GM23338 (cell line): ENCODE results near the gene F2RL3. TPM values are rescaled to one million over a fixed set of nuclear protein-coding genes. Genes with fewer than 3 reads are reported as not detected.

Experiments used
- ATAC-seq: fragments of 200-7000 bp; cut with Tn5 transposase; 3 replicates; pipeline ENCODE4 v1.9.1; 2020
- DNase-seq: peaks from one replicate; pipeline ENCODE4 v3.0.0-alpha.2; 2015; ENCODE audit warnings: low spot score
- H2AFZ ChIP-seq: fragments of 200-600 bp; sonication (generic); 2 replicates; pipeline ENCODE4 v1.8.0; 2016; ENCODE audit warnings: antibody characterized with exemption, mild to moderate bottlenecking, moderate library complexity
- H3F3A ChIP-seq: fragments of 200-600 bp; sonication (generic); replicated peaks from 2 replicates; pipeline ENCODE4 v1.8.0; 2017; ENCODE audit warnings: antibody characterized with exemption, mixed run types, low read depth
- H3K27ac ChIP-seq: fragments of 200-600 bp; sonication (generic); 2 replicates; pipeline ENCODE4 v1.6.1; 2016; ENCODE audit warnings: low read depth
- H3K27me3 ChIP-seq: fragments of 200-600 bp; sonication (generic); 2 replicates; pipeline ENCODE4 v1.8.0; 2016; ENCODE audit warnings: mild to moderate bottlenecking, mixed run types, moderate library complexity; ENCODE audit not compliant: insufficient read depth
- H3K36me3 ChIP-seq: fragments of 200-600 bp; sonication (generic); 2 replicates; pipeline ENCODE4 v1.8.0; 2016; ENCODE audit warnings: mild to moderate bottlenecking; ENCODE audit not compliant: insufficient read depth
- H3K4me1 ChIP-seq: fragments of 200-600 bp; sonication (generic); 2 replicates; pipeline ENCODE4 v1.8.0; 2016; ENCODE audit warnings: mild to moderate bottlenecking, moderate library complexity; ENCODE audit not compliant: insufficient read depth
- H3K4me2 ChIP-seq: fragments of 200-600 bp; sonication (generic); 2 replicates; pipeline ENCODE4 v1.7.1; 2017; ENCODE audit warnings: mixed run types
- H3K4me3 ChIP-seq: fragments of 200-600 bp; sonication (generic); 2 replicates; pipeline ENCODE4 v1.6.1; 2016; ENCODE audit warnings: mixed run types
- H3K79me2 ChIP-seq: fragments of 200-600 bp; sonication (generic); replicated peaks from 2 replicates; pipeline ENCODE4 v1.8.0; 2017; ENCODE audit warnings: mild to moderate bottlenecking; ENCODE audit not compliant: insufficient read depth
- H3K9me2 ChIP-seq: fragments of 200-600 bp; sonication (generic); 2 replicates; pipeline ENCODE4 v1.8.0; 2017; ENCODE audit not compliant: insufficient read depth
- H4K20me1 ChIP-seq: fragments of 200-600 bp; sonication (generic); replicated peaks from 2 replicates; pipeline ENCODE4 v1.8.0; 2017; ENCODE audit warnings: mild to moderate bottlenecking; ENCODE audit not compliant: insufficient read depth
- H3K27ac Mint-ChIP-seq: 2 replicates; pipeline ENCODE4 v1.8.0; 2020; ENCODE audit warnings: inconsistent platforms, mild to moderate bottlenecking, moderate library complexity, mixed read lengths
- H3K27me3 Mint-ChIP-seq: 3 replicates; pipeline ENCODE4 v1.8.0; 2022; ENCODE audit warnings: low read depth, mild to moderate bottlenecking, moderate library complexity, mixed read lengths, inconsistent platforms; ENCODE audit not compliant: insufficient read depth, poor library complexity
- H3K36me3 Mint-ChIP-seq: 3 replicates; pipeline ENCODE4 v1.8.0; 2021; ENCODE audit warnings: low read depth, mild to moderate bottlenecking, inconsistent platforms, moderate library complexity, mixed read lengths
- H3K4me1 Mint-ChIP-seq: 3 replicates; pipeline ENCODE4 v1.8.0; 2020; ENCODE audit warnings: mild to moderate bottlenecking, inconsistent platforms, mixed read lengths
- H3K4me3 Mint-ChIP-seq: 3 replicates; pipeline ENCODE4 v1.8.0; 2021; ENCODE audit warnings: moderate library complexity, mild to moderate bottlenecking, inconsistent platforms, mixed read lengths
- H3K9me3 Mint-ChIP-seq: 3 replicates; pipeline ENCODE4 v1.8.0; 2020; ENCODE audit warnings: moderate library complexity, mild to moderate bottlenecking, inconsistent platforms, mixed read lengths
- CREB1 ChIP-seq: fragments of 250-450 bp; sonication (Bioruptor Pico); IDR thresholded peaks from 2 replicates; pipeline ENCODE4 v1.5.0; 2020; ENCODE audit warnings: low read depth, mild to moderate bottlenecking, moderate library complexity
- ETS1 ChIP-seq: IDR thresholded peaks from 2 replicates; pipeline ENCODE4 v1.6.1; 2016; ENCODE audit warnings: antibody characterized with exemption
- EZH2 ChIP-seq: fragments of 200-600 bp; sonication (generic); IDR thresholded peaks from one replicate; pipeline ENCODE4 v1.8.0; 2017; ENCODE audit warnings: antibody characterized with exemption, mild to moderate bottlenecking, low read depth; ENCODE audit not compliant: unreplicated experiment
- EZH2phosphoT487 ChIP-seq: fragments of 200-600 bp; sonication (generic); IDR thresholded peaks from one replicate; pipeline ENCODE4 v1.8.1; 2018; ENCODE audit warnings: antibody characterized with exemption; ENCODE audit not compliant: unreplicated experiment
- JUNB ChIP-seq: IDR thresholded peaks from one replicate; pipeline ENCODE4 v1.6.1; 2016; ENCODE audit warnings: antibody characterized with exemption; ENCODE audit not compliant: unreplicated experiment
- NANOG ChIP-seq: IDR thresholded peaks from 2 replicates; pipeline ENCODE4 v1.6.1; 2016; ENCODE audit warnings: antibody characterized with exemption, borderline replicate concordance
- POLR2AphosphoS5 ChIP-seq: IDR thresholded peaks from 2 replicates; pipeline ENCODE4 v1.6.1; 2016; ENCODE audit warnings: antibody characterized with exemption, low read depth
- REST ChIP-seq: IDR thresholded peaks from one replicate; pipeline ENCODE4 v1.6.1; 2018; ENCODE audit warnings: antibody characterized with exemption; ENCODE audit not compliant: unreplicated experiment
- STAT1 ChIP-seq: IDR thresholded peaks from one replicate; pipeline ENCODE4 v1.6.1; 2016; ENCODE audit warnings: antibody characterized with exemption; ENCODE audit not compliant: unreplicated experiment
- ZNF114 ChIP-seq: fragments of 250-450 bp; sonication (Bioruptor Pico); IDR thresholded peaks from 2 replicates; pipeline ENCODE4 v1.5.0; 2020; ENCODE audit warnings: mild to moderate bottlenecking, moderate library complexity
- ZNF331 ChIP-seq: fragments of 250-450 bp; sonication (Bioruptor Pico); IDR thresholded peaks from 2 replicates; pipeline ENCODE4 v1.5.0; 2020; ENCODE audit warnings: low read depth, mild to moderate bottlenecking, moderate library complexity
- ZNF462 ChIP-seq: fragments of 250-450 bp; sonication (Bioruptor Pico); IDR thresholded peaks from 2 replicates; pipeline ENCODE4 v1.5.0; 2020; ENCODE audit warnings: mild to moderate bottlenecking, moderate library complexity
- polyA plus RNA-seq: library from polyadenylated mRNA; unstranded; fragments of >200 nt; fragmentation: Nextera tagmentation; extraction: Ambion mirVana; gene quantifications from 2 replicates; pipeline ENCODE4 v1.2.1, GENCODE V29; 2016
- total RNA-seq: library from RNA; depleted of rRNA; stranded (reverse); fragments of >200 nt; shearing (Covaris generic); gene quantifications from 2 replicates; pipeline ENCODE4 v1.2.3, GENCODE V29; 2014

F2RL3 gene
- total and polyA plus RNA-seq, 2 experiments from 2014 or later: not detected

GRCh38 chr19:16856091-16856490 is 32.7 kb upstream of the F2RL3 start (continued):
- no peak for TF ChIP-seq REST

GRCh38 chr19:16859626-16860025 is 29.2 kb upstream of the F2RL3 start:
- ATAC-seq (no peak), DNase-seq (no peak)
- peaks cover 45% of the 10 kb centered on the region for H3K36me3 Mint-ChIP-seq
- Histone ChIP-seq H3K36me3 (peaks cover 8% of the 10 kb centered on the region), H4K20me1 (peaks cover 7% of the 10 kb centered on the region), H3K4me3 (no peak overlapping the region), H3K27me3 (no peaks in the 10 kb centered on the region), H3K27ac (no peak overlapping the region), H3K4me1 (no peaks in the 10 kb centered on the region), H3K4me2 (no peak overlapping the region), H3F3A (no peaks in the 10 kb centered on the region), H3K9me2 (no peaks in the 10 kb centered on the region), H3K79me2 (no peaks in the 10 kb centered on the region), H2AFZ (no peak overlapping the region)
- H3K4me1 Mint-ChIP-seq: no peaks in the 10 kb centered on the region
- TF ChIP-seq NANOG (no peak), CREB1 (CRISPR knock-in tag) (no peak), ZNF114 (CRISPR knock-in tag) (no peak), ETS1 (no peak), EZH2 (no peak), POLR2AphosphoS5 (no peak), ZNF331 (CRISPR knock-in tag) (no peak), EZH2phosphoT487 (no peak), JUNB (no peak), ZNF462 (CRISPR knock-in tag) (no peak), STAT1 (no peak)
- no peaks in the 10 kb centered on the region for H3K9me3 Mint-ChIP-seq
- peaks cover 6% of the 10 kb centered on the region for H3K27me3 Mint-ChIP-seq
- no peak overlapping the region; the same call in 2 of the 3 replicates for H3K4me3 Mint-ChIP-seq
- H3K27ac Mint-ChIP-seq: 0 out of 2 replicates have a peak overlapping the region, but pooled peaks have one; percentile 23
